A172 (cell line): ENCODE measurements around the gene TEX53. TPM values are rescaled to one million over a fixed set of nuclear protein-coding genes. Genes with fewer than 3 reads are reported as not detected.

Experiments used
- DNase-seq: peaks from one replicate; pipeline ENCODE4 v3.0.0-alpha.2; 2015; ENCODE audit warnings: low spot score
- total RNA-seq: library from RNA; depleted of rRNA; stranded (reverse); fragments of >200 nt; shearing (Covaris generic); gene quantifications from 2 replicates; pipeline ENCODE4 v1.2.3, GENCODE V29; 2014; rRNA removed

The TEX53 gene
- total RNA-seq, 1 experiment from 2014 or later: not detected

DNA sequence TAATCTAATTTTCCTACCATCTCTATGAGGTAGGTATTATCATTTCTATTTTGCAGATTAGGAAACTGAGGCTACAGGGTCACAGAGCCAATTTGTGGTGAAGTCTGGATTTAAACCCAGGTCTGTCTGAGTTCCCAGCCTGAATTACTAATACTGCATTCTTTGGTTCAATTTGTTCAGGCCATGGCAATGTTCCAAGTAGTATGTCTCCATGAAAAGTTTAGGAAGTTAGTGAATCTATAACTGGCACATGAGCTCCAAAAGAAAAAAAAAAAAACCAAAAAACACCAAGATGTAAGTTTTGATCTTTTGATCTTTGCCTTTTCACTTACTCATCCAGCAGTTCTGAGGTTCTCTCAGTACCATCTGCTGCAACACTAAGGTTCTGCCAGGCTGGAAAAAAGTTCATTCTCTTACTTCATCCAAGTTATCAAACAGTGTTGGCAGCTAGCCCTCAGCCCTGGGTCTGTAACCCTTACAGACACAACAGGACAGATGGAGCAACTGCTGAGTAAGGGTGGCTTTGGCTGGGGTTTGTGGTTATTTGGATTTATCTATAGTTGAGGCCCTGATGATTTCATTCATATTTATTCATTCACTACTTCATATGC lies 50.9 kb downstream of the TEX53 start:
- no peak for DNase-seq

Other genes with a start within 250 kb of the TEX53 start
- gene WHRN, start 152.3 kb downstream of the TEX53 start, total RNA-seq: 2.0 and 2.1 TPM in 2 replicates
- gene ATP6V1G1, start 70.0 kb downstream of the TEX53 start, total RNA-seq: 216 and 223 TPM in 2 replicates
- 3.3 and 3.8 TPM in 2 replicates for gene TMEM268, start 46.5 kb downstream of the TEX53 start, total RNA-seq
- not detected in 2 replicates for gene TEX48, start 24.4 kb upstream of the TEX53 start, total RNA-seq
- gene TNFSF15, start 148.2 kb upstream of the TEX53 start, total RNA-seq: 0.12 and 0.14 TPM in 2 replicates